Medulla oblongata (tissue), 1 donor: ENCODE data around the gene IL1A.

Experiments used
- DNase-seq: peaks from one replicate; pipeline ENCODE4 v3.0.0-alpha.2; 2015; ENCODE audit errors: extremely low spot score

The IL1A gene

DNA sequence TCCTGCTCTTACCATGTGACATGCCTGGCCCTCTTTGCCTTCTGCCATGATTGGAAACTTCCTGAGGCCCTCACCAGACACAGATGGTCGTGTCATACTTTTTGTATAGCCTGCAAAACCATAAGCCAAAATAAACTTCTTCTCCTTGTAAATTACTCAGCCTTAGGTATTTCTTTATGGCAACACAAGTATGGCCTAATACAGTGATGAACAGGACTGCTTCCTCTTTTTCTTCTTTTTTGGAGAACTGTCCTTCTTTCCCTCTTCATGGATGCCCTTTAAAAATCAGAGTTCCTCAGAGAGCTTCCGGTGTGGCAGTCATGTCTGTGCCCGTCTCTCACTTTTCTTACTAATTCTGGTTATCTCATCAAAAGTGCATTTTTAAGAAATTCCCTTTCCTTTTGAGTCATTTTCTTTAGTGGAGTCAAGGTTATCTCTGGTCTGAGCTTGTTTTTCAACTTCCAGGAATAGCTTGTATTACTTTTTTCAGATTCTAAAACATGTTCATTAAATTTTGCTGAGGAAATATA lies 9.2 kb upstream of the IL1A start:
- DNase-seq = peak; percentile 45

GRCh38 chr2:112792419-112792818 lies 8.1 kb upstream of the IL1A start:
- DNase-seq = no peak

GRCh38 chr2:112791693-112792230 lies 7.5 kb upstream of the IL1A start:
- DNase-seq = no peak

DNA sequence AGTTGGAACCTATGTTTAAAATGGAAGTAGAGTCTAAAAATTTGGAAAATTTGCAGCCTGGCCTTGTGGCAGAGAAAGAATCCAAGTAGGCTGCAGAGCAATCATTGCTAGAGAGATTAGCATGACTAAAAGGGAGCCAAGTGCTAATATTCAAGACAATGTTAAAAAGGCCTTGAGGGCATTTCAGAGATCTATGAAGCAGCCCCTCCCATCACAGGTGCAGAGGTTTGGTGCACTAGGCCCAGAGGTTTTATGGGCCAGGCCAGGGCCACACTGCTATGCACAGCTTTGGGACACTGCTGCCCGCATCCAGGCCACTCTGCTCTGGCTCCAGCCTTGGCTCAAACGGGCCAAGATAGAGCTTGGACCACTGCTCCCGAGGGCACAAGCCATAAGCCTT lies 6.7 kb upstream of the IL1A start:
- no peak for DNase-seq

DNA sequence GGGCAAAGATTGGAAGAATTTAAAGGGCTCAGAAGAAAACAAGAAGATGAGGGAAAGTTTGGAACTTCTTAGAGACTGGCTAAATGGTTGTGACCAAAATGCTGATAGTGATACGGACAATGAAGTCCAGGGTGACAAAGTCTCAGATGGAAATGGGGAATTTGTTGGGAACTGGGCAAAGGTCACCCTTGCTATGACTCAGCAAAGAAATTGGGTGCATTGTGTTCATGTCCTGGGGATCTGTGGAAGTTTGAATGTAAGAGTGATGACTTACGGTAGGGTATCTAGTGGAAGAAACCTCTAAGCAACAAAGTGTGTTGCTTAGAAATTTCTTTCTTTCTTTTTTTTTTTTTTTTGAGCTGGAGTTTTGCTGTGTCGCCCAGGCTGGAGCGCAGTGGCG lies 6.0 kb upstream of the IL1A start:
- no peak for DNase-seq

GRCh38 chr2:112789186-112789585 lies 4.9 kb upstream of the IL1A start:
- no peak for DNase-seq

DNA sequence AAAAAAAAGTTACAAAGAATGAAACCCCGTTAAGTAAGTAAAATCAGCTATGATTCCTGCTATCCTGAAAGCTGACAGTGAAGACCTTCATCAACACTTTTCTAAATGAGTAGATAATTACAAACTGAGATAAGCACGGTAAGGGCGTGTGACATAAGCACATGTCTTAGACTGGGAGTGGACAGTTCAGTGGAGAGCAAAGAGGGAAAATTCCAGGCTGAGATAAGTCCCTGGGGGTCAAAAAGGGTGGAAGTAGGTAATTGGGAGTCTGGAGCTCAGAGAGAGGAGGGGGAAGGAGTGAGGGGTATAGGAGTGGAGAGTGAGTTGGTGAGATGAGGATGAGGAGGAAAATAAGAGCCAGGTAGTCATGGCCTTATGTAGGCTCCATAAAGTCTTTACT lies 4.4 kb upstream of the IL1A start:
- no peak for DNase-seq

- DNase-seq = peak; percentile 51
These were observed 3.6 kb upstream of the IL1A start for GRCh38 chr2:112787729-112788393.

- no peak for DNase-seq
These were observed 3.0 kb upstream of the IL1A start for GRCh38 chr2:112787294-112787693.

- no peak for DNase-seq
These were observed 1.0 kb downstream of the IL1A start for GRCh38 chr2:112783187-112783714.

- no peak for DNase-seq
These were observed 2.0 kb downstream of the IL1A start for GRCh38 chr2:112782234-112782799.

GRCh38 chr2:112779598-112779997 lies 4.7 kb downstream of the IL1A start:
- no peak for DNase-seq

DNA sequence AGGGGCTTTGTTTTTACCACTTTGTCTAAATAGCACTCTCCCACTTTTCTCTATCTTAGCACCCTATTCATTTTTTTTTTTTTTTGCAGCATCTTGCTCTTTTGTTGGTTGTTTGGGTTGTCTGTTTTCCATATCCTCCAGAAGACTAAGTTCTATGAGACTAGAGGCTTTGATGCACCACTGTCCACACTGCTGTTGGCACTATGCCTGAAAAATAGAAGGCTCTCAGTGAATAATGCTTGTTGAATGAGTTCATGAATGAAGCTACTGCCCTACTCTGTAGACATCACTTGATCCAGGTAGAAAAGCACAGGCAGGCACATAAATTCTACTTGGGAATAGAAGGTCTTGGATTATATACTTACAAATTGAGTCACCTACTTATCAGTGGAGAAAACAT lies 7.3 kb downstream of the IL1A start:
- no peak for DNase-seq

DNA sequence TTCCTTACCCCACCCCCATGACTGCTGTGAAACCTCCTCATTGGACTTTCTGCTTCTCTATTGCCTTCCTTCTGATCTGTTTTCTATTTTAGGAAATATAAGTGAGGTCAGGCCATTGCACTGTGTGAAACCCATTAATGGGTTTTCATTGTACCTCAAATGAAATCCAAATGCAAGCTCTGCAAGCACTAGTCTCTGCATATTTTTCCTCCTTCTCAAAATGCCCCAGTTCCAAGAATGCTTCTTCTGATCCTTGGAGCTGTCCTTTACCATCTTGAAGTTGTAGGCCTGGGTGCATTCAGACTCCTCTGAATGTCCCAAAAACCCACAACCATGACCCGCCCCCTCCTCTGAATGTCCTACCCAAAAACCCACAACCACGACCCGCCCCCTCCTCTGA lies 8.2 kb downstream of the IL1A start:
- no peak for DNase-seq

DNA sequence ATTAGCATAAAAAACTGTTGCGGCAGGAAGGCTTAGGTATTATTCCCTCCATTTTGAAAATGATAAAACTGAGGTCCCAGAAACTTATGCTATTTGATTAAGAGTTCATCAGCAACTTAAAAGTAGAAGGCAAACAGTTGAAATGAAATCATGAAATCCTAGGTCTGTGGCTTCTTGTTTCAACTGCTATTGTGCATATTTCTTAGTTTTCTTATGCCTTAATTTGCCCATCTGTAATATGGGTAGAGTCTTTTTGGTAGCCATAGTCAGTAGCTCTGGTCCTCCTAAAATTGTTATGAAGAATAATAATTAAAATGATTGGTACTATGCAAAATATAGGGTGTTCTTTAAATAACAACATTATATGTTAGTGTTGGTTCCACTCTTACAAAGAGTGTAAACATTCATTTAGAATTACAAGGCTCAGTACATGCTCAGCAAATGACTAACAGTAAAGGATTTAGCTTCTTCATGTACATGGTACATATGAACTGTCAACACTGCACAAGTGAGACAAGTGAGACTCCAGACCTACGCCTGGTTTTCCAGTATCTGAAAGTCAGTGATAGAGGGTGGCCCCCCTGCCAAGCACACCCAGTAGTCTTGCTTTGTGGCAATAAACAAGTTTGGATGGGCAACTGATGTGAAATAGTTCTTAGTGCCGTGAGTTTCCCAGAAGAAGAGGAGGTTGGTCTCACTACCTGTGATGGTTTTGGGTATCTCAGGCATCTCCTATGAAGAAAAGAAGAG lies 9.6 kb downstream of the IL1A start:
- no peak for DNase-seq

DNA sequence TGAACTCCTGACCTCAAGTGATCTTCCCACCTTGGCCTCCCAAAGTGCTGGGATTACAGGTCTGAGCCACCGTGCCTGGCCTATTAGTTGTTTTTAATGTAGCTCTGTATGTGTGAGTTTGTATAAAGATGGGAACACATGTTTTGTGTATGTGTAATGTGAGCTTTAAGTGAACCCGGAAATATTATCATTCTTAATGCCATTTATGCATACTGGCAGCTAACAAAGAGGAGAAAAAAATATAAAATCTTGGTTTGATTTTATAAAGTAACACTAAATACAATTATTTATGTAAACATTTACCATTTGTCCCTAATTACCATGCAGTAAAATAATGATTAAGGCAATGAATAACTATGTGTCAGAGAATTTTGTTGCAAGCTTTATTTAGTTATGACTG lies 10.7 kb downstream of the IL1A start:
- no peak for DNase-seq

GRCh38 chr2:112772911-112773475 lies 11.3 kb downstream of the IL1A start:
- no peak for DNase-seq

- peak; percentile 63 for DNase-seq
These were observed 12.0 kb downstream of the IL1A start for GRCh38 chr2:112772322-112772721.

- no peak for DNase-seq
These were observed 15.9 kb downstream of the IL1A start for GRCh38 chr2:112768432-112768831.

DNA sequence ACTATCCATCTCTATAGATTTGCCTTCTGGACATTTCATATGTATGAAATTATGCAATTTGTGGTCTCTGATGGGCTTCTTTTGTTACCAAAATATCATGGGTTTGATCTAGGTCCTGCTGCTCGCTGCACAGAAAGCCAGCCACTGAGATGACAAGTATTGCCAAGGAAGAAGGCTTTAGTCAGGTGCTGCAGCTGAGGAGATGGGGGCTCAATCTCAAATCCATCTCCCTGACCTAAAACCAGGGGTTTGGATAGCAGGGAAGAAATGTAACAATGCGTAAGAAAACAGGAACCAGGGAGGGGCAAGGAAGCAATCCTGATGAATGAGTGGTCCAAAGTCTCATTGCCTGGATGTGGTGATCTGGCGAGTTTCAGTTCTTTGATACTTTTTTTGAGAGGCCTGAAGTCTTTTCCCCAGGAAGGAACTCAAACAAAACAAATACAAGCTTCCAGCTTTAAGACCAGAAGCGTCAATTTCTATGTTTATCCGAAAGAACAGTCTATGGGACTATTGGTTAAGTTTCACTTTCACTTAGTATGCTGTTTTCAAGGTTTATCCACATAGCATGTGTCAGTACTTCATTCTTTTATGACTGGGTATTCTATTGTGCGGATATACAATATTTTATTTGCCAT lies 16.5 kb downstream of the IL1A start:
- peak; percentile 4 for DNase-seq

- no peak for DNase-seq
These were observed 19.0 kb downstream of the IL1A start for GRCh38 chr2:112765251-112765650.
